GM19238 (cell line): ENCODE measurements around the gene GLP1R.
"Not testable (repeated sequence)": the region's sequence is repeated elsewhere in the genome, so short reads cannot be mapped to it uniquely, and the experiment has no call there.

ENCODE experiments used
- DNase-seq: peaks from one replicate; pipeline ENCODE4 v3.0.0; 2011; ENCODE audit warnings: low spot score; ENCODE audit not compliant: insufficient read length

Gene GLP1R

GRCh38 chr6:39118921-39119320, 70.3 kb downstream of the GLP1R start:
- DNase-seq: no peak

- no peak for DNase-seq
These were observed 75.5 kb downstream of the GLP1R start for GRCh38 chr6:39124114-39124513.

- DNase-seq: no peak
These were observed 79.5 kb downstream of the GLP1R start for GRCh38 chr6:39128106-39128505.

- DNase-seq: no peak
These were observed 80.3 kb downstream of the GLP1R start for GRCh38 chr6:39128832-39129231.

GRCh38 chr6:39130691-39131090, 82.1 kb downstream of the GLP1R start:
- DNase-seq: no peak

GRCh38 chr6:39134761-39135160, 86.2 kb downstream of the GLP1R start:
- not testable (repeated sequence) for DNase-seq

GRCh38 chr6:39136207-39136606, 87.6 kb downstream of the GLP1R start:
- DNase-seq: not testable (repeated sequence)

GRCh38 chr6:39137245-39137644, 88.7 kb downstream of the GLP1R start:
- no peak for DNase-seq
